GM19452 (cell line): ENCODE results near the gene TMEM121B.
A peak's percentile ranks its signal among the peaks of the same experiment; 100 is the strongest.

Source experiments
- ATAC-seq: cut with Tn5 transposase; IDR thresholded peaks from one replicate; pipeline ENCODE4 v1.9.1; 2021; ENCODE audit not compliant: unreplicated experiment

TMEM121B gene

GRCh38 chr22:17095538-17095937, 25.6 kb downstream of the TMEM121B start:
- no peak for ATAC-seq

- ATAC-seq, result no peak
These were observed 28.1 kb downstream of the TMEM121B start for GRCh38 chr22:17093081-17093480.

GRCh38 chr22:17091851-17092250, 29.3 kb downstream of the TMEM121B start:
- ATAC-seq, result no peak

- ATAC-seq, result no peak
These were observed 30.6 kb downstream of the TMEM121B start for GRCh38 chr22:17090550-17090949.

- peak; percentile 42 for ATAC-seq
These were observed 33.5 kb downstream of the TMEM121B start for GRCh38 chr22:17087498-17088131.

- no peak for ATAC-seq
These were observed 34.2 kb downstream of the TMEM121B start for GRCh38 chr22:17086788-17087497.

- no peak for ATAC-seq
These were observed 34.9 kb downstream of the TMEM121B start for GRCh38 chr22:17086296-17086695.

- peak; percentile 4 for ATAC-seq
These were observed 35.6 kb downstream of the TMEM121B start for GRCh38 chr22:17085277-17086181.

- ATAC-seq, result peak; percentile 90
These were observed 36.4 kb downstream of the TMEM121B start, which contains the start of gene IL17RA for GRCh38 chr22:17084554-17085276. Gene IL17RA (plus strand): TSS chr22:17085000. CDS start chr22:17085092, 92 bp downstream.

GRCh38 chr22:17083811-17084441, 37.2 kb downstream of the TMEM121B start:
- ATAC-seq, result no peak

GRCh38 chr22:17083255-17083654, 37.9 kb downstream of the TMEM121B start:
- no peak for ATAC-seq

- ATAC-seq, result no peak
These were observed 41.6 kb downstream of the TMEM121B start for GRCh38 chr22:17079572-17079971.

- no peak for ATAC-seq
These were observed 43.9 kb downstream of the TMEM121B start for GRCh38 chr22:17077255-17077654.

GRCh38 chr22:17074648-17075002, 46.5 kb downstream of the TMEM121B start:
- no peak for ATAC-seq

- no peak for ATAC-seq
These were observed 48.3 kb downstream of the TMEM121B start for GRCh38 chr22:17072877-17073276.
